Neural progenitor cell (in vitro differentiated cells): ENCODE measurements around the gene PUM1. TPM values are rescaled to one million over a fixed set of nuclear protein-coding genes. Genes with fewer than 3 reads are reported as not detected.

ENCODE experiments used
- DNase-seq: peaks from one replicate; pipeline ENCODE4 v3.0.0-alpha.2; 2016; ENCODE audit warnings: low spot score
- H2AFZ ChIP-seq: fragments of 200-600 bp; sonication (generic); replicated peaks from 2 replicates; pipeline ENCODE4 v1.6.1; 2016; ENCODE audit warnings: antibody characterized with exemption
- H3F3A ChIP-seq: fragments of 200-600 bp; sonication (generic); 2 replicates; pipeline ENCODE4 v1.6.1; 2016; ENCODE audit warnings: antibody characterized with exemption, low read depth
- H3K27ac ChIP-seq: fragments of 200-600 bp; sonication (generic); 2 replicates; pipeline ENCODE4 v1.5.1; 2016; ENCODE audit warnings: mild to moderate bottlenecking
- H3K27me3 ChIP-seq: fragments of 200-600 bp; sonication (generic); 2 replicates; pipeline ENCODE4 v1.6.1; 2016; ENCODE audit warnings: mild to moderate bottlenecking, moderate library complexity
- H3K36me3 ChIP-seq: fragments of 200-600 bp; sonication (generic); 2 replicates; pipeline ENCODE4 v1.5.1; 2016
- H3K4me1 ChIP-seq: fragments of 200-600 bp; sonication (generic); 2 replicates; pipeline ENCODE4 v1.6.1; 2016; ENCODE audit warnings: mixed run types
- H3K4me2 ChIP-seq: fragments of 200-600 bp; sonication (generic); 2 replicates; pipeline ENCODE4 v1.6.1; 2016
- H3K4me3 ChIP-seq: fragments of 200-600 bp; sonication (generic); 2 replicates; pipeline ENCODE4 v1.5.1; 2016
- H3K79me2 ChIP-seq: fragments of 200-600 bp; sonication (generic); 2 replicates; pipeline ENCODE4 v1.6.1; 2016; ENCODE audit warnings: low read depth
- H3K9ac ChIP-seq: fragments of 200-600 bp; sonication (generic); 2 replicates; pipeline ENCODE4 v1.6.1; 2016
- H3K9me3 ChIP-seq: fragments of 200-600 bp; sonication (generic); 2 replicates; pipeline ENCODE4 v1.5.1; 2016; ENCODE audit warnings: low read depth
- H4K20me1 ChIP-seq: fragments of 200-600 bp; sonication (generic); 2 replicates; pipeline ENCODE4 v1.6.1; 2016; ENCODE audit warnings: low read depth
- H3K27ac Mint-ChIP-seq: 3 replicates; pipeline ENCODE4 v1.8.0; 2021; ENCODE audit warnings: mixed read lengths
- H3K27me3 Mint-ChIP-seq: 2 replicates; pipeline ENCODE4 v1.8.0; 2022; ENCODE audit warnings: low read depth, mild to moderate bottlenecking, inconsistent platforms, moderate library complexity, mixed read lengths; ENCODE audit not compliant: insufficient read depth
- H3K36me3 Mint-ChIP-seq: 3 replicates; pipeline ENCODE4 v1.8.0; 2021; ENCODE audit warnings: mixed read lengths
- H3K4me1 Mint-ChIP-seq: 3 replicates; pipeline ENCODE4 v1.8.0; 2021; ENCODE audit warnings: mixed read lengths
- H3K4me3 Mint-ChIP-seq: 3 replicates; pipeline ENCODE4 v1.8.0; 2021; ENCODE audit warnings: mild to moderate bottlenecking, moderate library complexity, mixed read lengths
- H3K9me3 Mint-ChIP-seq: 3 replicates; pipeline ENCODE4 v1.8.0; 2020; ENCODE audit warnings: mixed read lengths
- CTCF ChIP-seq: fragments of 200-600 bp; sonication (generic); IDR thresholded peaks from 2 replicates; pipeline ENCODE4 v1.5.1; 2017; ENCODE audit warnings: antibody characterized with exemption, mild to moderate bottlenecking
- EZH2 ChIP-seq: fragments of 200-600 bp; sonication (generic); IDR thresholded peaks from 2 replicates; pipeline ENCODE4 v1.6.1; 2017; ENCODE audit warnings: antibody characterized with exemption, mild to moderate bottlenecking, moderate library complexity
- EZH2phosphoT487 ChIP-seq: fragments of 200-600 bp; sonication (generic); IDR thresholded peaks from 2 replicates; pipeline ENCODE4 v1.6.1; 2017; ENCODE audit warnings: antibody characterized with exemption
- total RNA-seq: library from RNA; depleted of rRNA; stranded (reverse); fragments of >200 nt; gene quantifications from 2 replicates; pipeline ENCODE4 v1.2.3, GENCODE V29; 2015; ENCODE audit warnings: low replicate concordance

The PUM1 gene
- total RNA-seq, 1 donor from 2014 or later: 130 TPM

DNA sequence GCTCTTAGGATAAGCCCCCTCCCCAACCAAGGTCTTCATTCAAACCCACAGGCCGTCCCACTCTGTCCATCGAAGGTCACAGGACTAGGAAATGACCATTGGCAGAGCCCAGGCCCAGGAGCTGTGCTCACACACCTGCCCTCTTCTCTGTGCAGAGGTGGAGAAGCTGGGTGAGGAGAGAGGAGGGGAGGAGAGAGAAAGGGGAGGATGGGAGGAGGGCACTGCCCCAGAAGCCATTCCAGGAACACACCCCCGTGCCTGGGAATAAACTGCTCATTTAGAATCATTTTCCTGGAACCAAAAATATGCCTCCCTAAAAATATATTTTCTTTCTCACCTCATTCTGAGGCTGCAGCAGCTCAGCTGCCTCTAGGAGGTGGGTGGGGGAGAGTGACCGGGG is 150.6 kb downstream of the PUM1 start:
- no peaks in the 10 kb centered on the region for H3K27me3 ChIP-seq
- no peaks in the 10 kb centered on the region for H3K9me3 ChIP-seq
- H3K4me1 ChIP-seq: peaks cover 4% of the 10 kb centered on the region
- no peak overlapping the region for H3K4me3 Mint-ChIP-seq
- TF ChIP-seq EZH2phosphoT487 (no peak), EZH2 (no peak), CTCF (no peak)
- no peaks in the 10 kb centered on the region for H3K79me2 ChIP-seq
- H3K36me3 Mint-ChIP-seq: no peaks in the 10 kb centered on the region
- no peaks in the 10 kb centered on the region for H3K36me3 ChIP-seq
- no peak overlapping the region for H3K9ac ChIP-seq
- H2AFZ ChIP-seq: no peak overlapping the region
- H3K4me1 Mint-ChIP-seq: peaks cover 21% of the 10 kb centered on the region
- peak overlapping the region; percentile 83 for H3K27ac Mint-ChIP-seq
- no peak for DNase-seq
- no peaks in the 10 kb centered on the region for H3K9me3 Mint-ChIP-seq
- H3K27ac ChIP-seq: no peak overlapping the region
- H3K27me3 Mint-ChIP-seq: peaks cover 16% of the 10 kb centered on the region
- peaks cover under 1% of the 10 kb centered on the region for H3F3A ChIP-seq
- no peak overlapping the region for H3K4me2 ChIP-seq
- no peak overlapping the region for H3K4me3 ChIP-seq
- H4K20me1 ChIP-seq: no peaks in the 10 kb centered on the region

GRCh38 chr1:30914587-30914922 is 151.0 kb downstream of the PUM1 start:
- H3F3A ChIP-seq: peaks cover 5% of the 10 kb centered on the region
- H3K4me3 ChIP-seq: no peak overlapping the region
- no peak overlapping the region for H3K4me3 Mint-ChIP-seq
- no peak overlapping the region for H3K27ac ChIP-seq
- H4K20me1 ChIP-seq: no peaks in the 10 kb centered on the region
- no peaks in the 10 kb centered on the region for H3K36me3 ChIP-seq
- no peaks in the 10 kb centered on the region for H3K79me2 ChIP-seq
- peaks cover 25% of the 10 kb centered on the region for H3K4me1 Mint-ChIP-seq
- H3K4me2 ChIP-seq: no peak overlapping the region
- H3K27ac Mint-ChIP-seq: peak overlapping the region; percentile 83
- H3K36me3 Mint-ChIP-seq: no peaks in the 10 kb centered on the region
- no peak overlapping the region for H2AFZ ChIP-seq
- peaks cover 1% of the 10 kb centered on the region for H3K27me3 ChIP-seq
- no peaks in the 10 kb centered on the region for H3K9me3 Mint-ChIP-seq
- H3K4me1 ChIP-seq: peaks cover 8% of the 10 kb centered on the region
- H3K9me3 ChIP-seq: no peaks in the 10 kb centered on the region
- H3K27me3 Mint-ChIP-seq: peaks cover 19% of the 10 kb centered on the region
- no peak overlapping the region for H3K9ac ChIP-seq
- TF ChIP-seq EZH2phosphoT487: no peak
- no peak for DNase-seq

- H3K9me3 ChIP-seq: no peaks in the 10 kb centered on the region
Observed at GRCh38 chr1:30912913-30913652, 152.4 kb downstream of the PUM1 start.

More at GRCh38 chr1:30912913-30913652, 152.4 kb downstream of the PUM1 start:
- H2AFZ ChIP-seq: no peak overlapping the region
- no peak overlapping the region for H3K9ac ChIP-seq
- peaks cover 11% of the 10 kb centered on the region for H3F3A ChIP-seq
- H3K9me3 Mint-ChIP-seq: no peaks in the 10 kb centered on the region
- no peaks in the 10 kb centered on the region for H4K20me1 ChIP-seq
- no peaks in the 10 kb centered on the region for H3K36me3 ChIP-seq
- DNase-seq: no peak
- no peaks in the 10 kb centered on the region for H3K79me2 ChIP-seq
- no peak overlapping the region for H3K4me3 ChIP-seq
- H3K36me3 Mint-ChIP-seq: no peaks in the 10 kb centered on the region
- H3K27ac ChIP-seq: no peak overlapping the region
- H3K4me2 ChIP-seq: no peak overlapping the region
- H3K4me1 ChIP-seq: peaks cover 16% of the 10 kb centered on the region
- no peak overlapping the region for H3K4me3 Mint-ChIP-seq
- H3K4me1 Mint-ChIP-seq: peaks cover 31% of the 10 kb centered on the region
- peaks cover 6% of the 10 kb centered on the region for H3K27me3 ChIP-seq
- H3K27me3 Mint-ChIP-seq: peaks cover 22% of the 10 kb centered on the region
- peak overlapping the region; percentile 90 for H3K27ac Mint-ChIP-seq
- TF ChIP-seq EZH2phosphoT487: no peak
- no peak for TF ChIP-seq CTCF
- no peak for TF ChIP-seq EZH2
